ENCODE results near the gene SF3B4. TPM values are rescaled to one million over a fixed set of nuclear protein-coding genes. Genes with fewer than 3 reads are reported as not detected.

The SF3B4 gene
- total RNA-seq, 1 donor from 2014 or later, result 68.7 TPM

GRCh38 chr1:149925751-149926150 lies 1.9 kb downstream of the SF3B4 start:
- peaks cover 41% of the 10 kb centered on the region for H3K36me3 Mint-ChIP-seq
- no peaks in the 10 kb centered on the region for H3K27me3 Mint-ChIP-seq (ENCODE audit: low read depth)
- H3K27ac Mint-ChIP-seq, result no peak overlapping the region
- no peak for DNase-seq (ENCODE audit: low spot score in 2 of 2, unreplicated experiment in 2 of 2)
- peak overlapping the region; percentile 99 for H3K4me3 Mint-ChIP-seq
- no peaks in the 10 kb centered on the region for H3K9me3 Mint-ChIP-seq
- TF ChIP-seq CTCF (IDR thresholded peaks at IDR 0.05; ENCODE audit: unreplicated experiment), result no peak
- peaks cover 35% of the 10 kb centered on the region for H3K4me1 Mint-ChIP-seq

GRCh38 chr1:149925345-149925744 lies 2.3 kb downstream of the SF3B4 start:
- H3K4me1 Mint-ChIP-seq, result peaks cover 35% of the 10 kb centered on the region
- H3K27ac Mint-ChIP-seq, result peak overlapping the region; percentile 10
- DNase-seq (ENCODE audit: low spot score in 2 of 2, unreplicated experiment in 2 of 2), result no peak
- peak overlapping the region; percentile 99 for H3K4me3 Mint-ChIP-seq
- no peaks in the 10 kb centered on the region for H3K27me3 Mint-ChIP-seq (ENCODE audit: low read depth)
- H3K9me3 Mint-ChIP-seq, result no peaks in the 10 kb centered on the region
- H3K36me3 Mint-ChIP-seq, result peaks cover 37% of the 10 kb centered on the region
- no peak for TF ChIP-seq CTCF (IDR thresholded peaks at IDR 0.05; ENCODE audit: unreplicated experiment)

GRCh38 chr1:149923626-149924025 lies 4.0 kb downstream of the SF3B4 start:
- TF ChIP-seq CTCF (IDR thresholded peaks at IDR 0.05; ENCODE audit: unreplicated experiment), result no peak
- no peaks in the 10 kb centered on the region for H3K9me3 Mint-ChIP-seq

GRCh38 chr1:149917571-149918144 lies 9.9 kb downstream of the SF3B4 start, which contains the start of gene SV2A:
SV2A (minus strand) TSS chr1:149917844; CDS start chr1:149913840, 4,004 bp downstream.
- peak within 1 kb of the TSS; percentile 85 for H3K4me3 Mint-ChIP-seq
- H3K27me3 Mint-ChIP-seq (ENCODE audit: low read depth), result no peaks in the 10 kb centered on the region
- peaks cover 27% of the 10 kb centered on the region for H3K4me1 Mint-ChIP-seq
- H3K27ac Mint-ChIP-seq, result peak within 1 kb of the TSS; percentile 71
- peak; percentile 45 to 53 for DNase-seq (ENCODE audit: low spot score in 2 of 2, unreplicated experiment in 2 of 2)
- H3K9me3 Mint-ChIP-seq, result no peaks in the 10 kb centered on the region
- TF ChIP-seq CTCF (IDR thresholded peaks at IDR 0.05; ENCODE audit: unreplicated experiment), result no peak
- peaks cover 14% of the 10 kb centered on the region for H3K36me3 Mint-ChIP-seq

More at GRCh38 chr1:149923626-149924025, 4.0 kb downstream of the SF3B4 start:
- no peak for DNase-seq (ENCODE audit: low spot score in 2 of 2, unreplicated experiment in 2 of 2)
- Mint-ChIP-seq H3K4me3 (no peak overlapping the region), H3K27ac (no peak overlapping the region), H3K36me3 (peaks cover 36% of the 10 kb centered on the region), H3K27me3 (ENCODE audit: low read depth) (no peaks in the 10 kb centered on the region), H3K4me1 (peaks cover 25% of the 10 kb centered on the region)

- TF ChIP-seq CTCF (IDR thresholded peaks at IDR 0.05; ENCODE audit: unreplicated experiment), result no peak
- peak overlapping the region; percentile 85 for H3K4me3 Mint-ChIP-seq
- H3K36me3 Mint-ChIP-seq, result peaks cover 11% of the 10 kb centered on the region
- no peak for DNase-seq (ENCODE audit: low spot score in 2 of 2, unreplicated experiment in 2 of 2)
- no peak overlapping the region for H3K27ac Mint-ChIP-seq
- H3K4me1 Mint-ChIP-seq, result peaks cover 27% of the 10 kb centered on the region
- no peaks in the 10 kb centered on the region for H3K27me3 Mint-ChIP-seq (ENCODE audit: low read depth)
- no peaks in the 10 kb centered on the region for H3K9me3 Mint-ChIP-seq
Observed at GRCh38 chr1:149916898-149917252, 10.7 kb downstream of the SF3B4 start.

All from mesothelial cell of epicardium (in vitro differentiated cells).